Naive thymus-derived CD8-positive, alpha-beta T cell (primary cell): ENCODE results near the gene MAPK12. TPM values are rescaled to one million over a fixed set of nuclear protein-coding genes. Genes with fewer than 3 reads are reported as not detected.

Experiments used
- ATAC-seq, 2 donors: fragments of 150-1000 bp; cut with Tn5 transposase in 1 of 2; sonication (Bioruptor Pico), chemical (Tn5 transposase) in 1 of 2; 1 replicate in 1 of 2; 2 replicates in 1 of 2; pipeline ENCODE4 v1.10.0; 2021; ENCODE audit warnings: mild to moderate bottlenecking in 2 of 2, moderate library complexity in 2 of 2
- POLR2A ChIA-PET: fragments of 350-600 bp; sonication (Branson Sonifier 250); formaldehyde crosslinking; loops from one replicate; lab custom pipeline; 2021; ENCODE audit warnings: antibody characterized with exemption; lab: Charles Lee
- DNase-seq, 10 donors: peaks; one replicate each; pipeline versions ENCODE4 v3.0.0 to v3.0.0-alpha.2; 2020 to 2022
- H3K27ac Mint-ChIP-seq, 10 donors: one replicate each; pipeline ENCODE4 v1.8.0; 2020 to 2022; ENCODE audit warnings: mild to moderate bottlenecking in 10 of 10, mixed read lengths in 10 of 10, moderate library complexity in 4 of 10, inconsistent platforms in 1 of 10
- H3K27me3 Mint-ChIP-seq, 5 donors: one replicate each; pipeline ENCODE4 v1.8.0; 2021 to 2022; ENCODE audit warnings: mixed read lengths in 5 of 5
- H3K36me3 Mint-ChIP-seq, 3 donors: one replicate each; pipeline ENCODE4 v1.8.0; 2020 to 2022; ENCODE audit warnings: mixed read lengths in 3 of 3, mild to moderate bottlenecking in 2 of 3, inconsistent platforms in 1 of 3
- H3K4me1 Mint-ChIP-seq, 4 donors: one replicate each; pipeline ENCODE4 v1.8.0; 2021 to 2022; ENCODE audit warnings: mixed read lengths in 4 of 4
- H3K4me3 Mint-ChIP-seq, 10 donors: one replicate each; pipeline ENCODE4 v1.8.0; 2020 to 2022; ENCODE audit warnings: mild to moderate bottlenecking in 10 of 10, mixed read lengths in 10 of 10, moderate library complexity in 6 of 10, inconsistent platforms in 1 of 10
- H3K9me3 Mint-ChIP-seq, 9 donors: one replicate each; pipeline ENCODE4 v1.8.0; 2020 to 2022; ENCODE audit warnings: mixed read lengths in 9 of 9, mild to moderate bottlenecking in 3 of 9, inconsistent platforms in 1 of 9, moderate library complexity in 1 of 9
- polyA plus RNA-seq, 3 donors: library from polyadenylated mRNA; unstranded; fragments of 300-500 nt; fragmentation: Illumina TruSeq; gene quantifications; one replicate each; pipeline ENCODE4 v1.2.3, GENCODE V29; 2021
- total RNA-seq, 8 experiments: library from RNA in 2 of 8; stranded (reverse) in 2 of 8; gene quantifications; one replicate each; pipeline ENCODE4 v1.2.3 and lab custom pipeline; 2021 to 2026

MAPK12 gene
- total and polyA plus RNA-seq, 5 experiments from 2014 or later = 0.02 to 2.9 (median 1.1) TPM; not detected in 1

DNA sequence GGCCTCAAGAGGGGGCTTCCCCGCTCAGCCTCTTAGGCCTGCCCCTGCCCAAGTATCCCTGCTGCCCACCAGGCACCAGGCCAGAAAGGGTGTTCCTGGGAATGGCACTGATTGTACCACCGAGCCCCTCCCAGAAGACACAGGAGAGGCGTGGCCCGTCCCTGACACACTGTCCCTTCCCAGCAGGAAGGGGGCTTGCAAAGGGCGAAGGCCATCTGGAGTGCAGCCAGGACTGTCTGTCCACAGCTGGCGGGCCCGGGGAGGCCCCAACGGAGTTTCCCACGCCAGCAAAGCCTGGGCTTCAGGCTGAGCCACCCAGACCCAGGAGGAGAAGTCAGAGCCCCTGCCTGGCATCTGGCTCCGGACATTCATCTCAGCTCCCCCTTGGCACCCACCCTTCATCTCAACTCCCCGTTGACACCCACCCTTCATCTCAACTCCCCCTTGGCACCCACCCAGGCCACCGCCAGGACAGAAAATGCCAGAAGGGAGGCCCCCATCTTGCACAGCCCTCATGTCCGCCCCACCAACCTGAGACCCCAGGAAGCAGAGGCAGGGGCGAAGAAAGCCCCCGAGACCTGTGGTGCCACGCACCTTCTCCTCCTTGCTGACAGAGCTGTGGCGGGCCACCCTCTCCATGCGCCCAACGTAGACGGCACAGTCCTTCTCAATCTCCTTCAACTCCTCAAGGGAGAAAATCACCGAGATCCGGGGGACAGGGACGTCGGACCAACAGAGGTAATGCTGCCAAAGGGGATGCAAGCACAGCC lies 36.1 kb downstream of the MAPK12 start:
- Mint-ChIP-seq H3K36me3 (peaks cover 0 to 63% (median 10%) of the 10 kb centered on the region in 3 donors), H3K27me3 (no peaks in the 10 kb centered on the region), H3K4me3 (no peak overlapping the region), H3K27ac (peak overlapping the region in 1 of 10 donors; percentile 62), H3K4me1 (peaks cover 3 to 10% (median 8%) of the 10 kb centered on the region in 4 donors), H3K9me3 (no peaks in the 10 kb centered on the region)
- no peak for ATAC-seq
- no peak for DNase-seq
- POLR2A ChIA-PET = no interaction called here

DNA sequence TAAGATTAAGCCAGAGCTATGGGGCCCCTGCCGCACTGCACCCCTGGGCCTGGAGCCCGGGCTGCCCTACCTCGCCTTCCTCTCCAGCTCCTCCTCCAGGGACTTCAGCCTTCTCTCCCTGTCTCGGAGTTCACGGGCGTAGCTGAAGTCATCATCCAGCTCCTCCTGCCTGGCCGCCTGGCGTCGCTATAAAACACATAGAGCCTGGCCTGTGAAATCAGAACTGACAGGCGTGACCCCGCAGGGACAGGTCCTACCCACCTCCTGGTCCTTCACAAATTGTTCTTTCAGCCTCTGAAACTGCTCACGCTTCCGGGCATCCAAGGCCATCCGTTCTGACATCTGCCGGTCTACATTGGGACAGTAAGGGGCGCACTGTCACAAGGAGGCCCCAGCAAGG lies 37.4 kb downstream of the MAPK12 start:
- H3K4me1 Mint-ChIP-seq = peaks cover 0 to 11% (median 8%) of the 10 kb centered on the region in 4 donors
- H3K9me3 Mint-ChIP-seq = no peaks in the 10 kb centered on the region
- H3K27me3 Mint-ChIP-seq = no peaks in the 10 kb centered on the region
- POLR2A ChIA-PET = no interaction called here
- ATAC-seq (no peak), DNase-seq (no peak)
- H3K36me3 Mint-ChIP-seq = peaks cover 0 to 51% (median 10%) of the 10 kb centered on the region in 3 donors
- H3K27ac Mint-ChIP-seq = peak overlapping the region in 1 of 10 donors; percentile 79
- no peak overlapping the region for H3K4me3 Mint-ChIP-seq

DNA sequence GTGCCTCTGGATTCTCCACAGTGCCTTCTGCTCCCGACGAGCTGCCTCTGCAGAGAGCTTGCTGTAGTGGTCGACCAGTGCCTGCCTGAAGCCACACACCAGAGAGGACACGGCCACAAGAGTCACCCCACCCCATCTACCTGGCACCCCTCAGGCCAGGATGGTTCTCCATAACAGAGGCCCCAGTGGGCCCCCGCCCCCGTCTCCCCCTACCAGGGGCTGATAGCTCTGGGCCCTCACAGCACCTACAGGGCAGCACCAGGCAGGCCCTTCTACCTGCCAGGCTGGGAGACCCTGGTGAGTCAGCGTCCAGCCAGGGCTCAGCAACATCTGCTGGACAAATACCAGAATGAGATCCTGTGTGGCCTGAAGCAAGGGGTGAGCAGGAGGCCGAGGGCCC lies 39.0 kb downstream of the MAPK12 start:
- H3K27ac Mint-ChIP-seq = no peak overlapping the region
- POLR2A ChIA-PET = interaction anchor here (1.0 kb wide), 1 partner anchor 11 kb away, joined by 3 read pairs; no protein-coding TSS in a partner anchor
- H3K4me3 Mint-ChIP-seq = no peak overlapping the region
- peaks cover 0 to 5% (median 3%) of the 10 kb centered on the region in 4 donors for H3K4me1 Mint-ChIP-seq
- H3K9me3 Mint-ChIP-seq = no peaks in the 10 kb centered on the region
- ATAC-seq (no peak), DNase-seq (no peak)
- no peaks in the 10 kb centered on the region for H3K27me3 Mint-ChIP-seq
- H3K36me3 Mint-ChIP-seq = peaks cover 0 to 46% (median 10%) of the 10 kb centered on the region in 3 donors

DNA sequence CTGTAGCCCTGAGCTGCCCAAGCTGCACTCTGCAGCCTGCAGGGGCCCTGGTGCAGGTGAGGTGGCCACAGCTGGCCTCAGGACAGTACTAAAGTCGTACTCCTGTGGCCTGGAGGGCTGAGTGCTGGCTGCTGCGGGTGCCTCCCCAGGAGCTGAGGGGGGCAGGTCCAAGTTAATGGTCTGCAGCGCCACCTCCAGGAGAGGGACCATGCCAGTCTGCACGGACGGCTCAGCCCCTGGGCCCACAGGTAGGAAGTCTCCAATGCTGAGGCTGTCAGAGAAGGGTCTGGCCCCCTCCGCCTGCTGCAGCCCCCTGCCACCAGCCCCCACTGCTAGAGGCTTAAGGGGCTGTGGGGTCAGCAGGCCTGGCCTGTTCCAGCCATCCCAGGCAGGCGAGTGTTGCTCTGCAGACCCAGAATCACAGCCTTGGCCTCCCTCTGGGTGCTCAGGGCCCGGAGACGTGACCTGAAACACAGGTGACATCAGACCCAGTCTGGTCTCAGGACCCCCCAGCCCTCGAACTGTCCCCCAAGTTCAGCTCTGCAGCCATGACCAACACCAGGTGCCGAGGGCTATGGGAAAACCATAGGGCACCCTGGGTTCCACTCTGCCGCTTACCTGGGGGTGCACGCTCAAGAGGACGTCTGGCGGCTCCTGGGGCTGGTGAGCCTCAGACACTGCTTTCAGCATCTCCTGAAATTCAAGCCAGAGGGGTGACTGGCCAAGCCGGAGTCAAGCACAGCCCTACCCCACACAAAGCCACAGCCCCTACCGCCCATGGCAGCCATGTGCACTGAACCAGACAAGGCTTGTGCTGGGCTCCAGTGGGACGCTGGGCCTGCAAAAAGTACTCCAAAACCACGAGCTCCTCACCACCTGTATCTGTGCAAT lies 39.8 kb downstream of the MAPK12 start:
- Mint-ChIP-seq H3K4me1 (peaks cover 0 to 5% (median under 1%) of the 10 kb centered on the region in 4 donors), H3K4me3 (no peak overlapping the region), H3K27me3 (no peaks in the 10 kb centered on the region), H3K9me3 (no peaks in the 10 kb centered on the region), H3K27ac (peak overlapping the region in 1 of 10 donors; percentile 33), H3K36me3 (peaks cover 0 to 44% (median 11%) of the 10 kb centered on the region in 3 donors)
- DNase-seq (no peak), ATAC-seq (no peak)
- POLR2A ChIA-PET = interaction anchor here (1.0 kb wide), 1 partner anchor 11 kb away, joined by 3 read pairs; no protein-coding TSS in a partner anchor

DNA sequence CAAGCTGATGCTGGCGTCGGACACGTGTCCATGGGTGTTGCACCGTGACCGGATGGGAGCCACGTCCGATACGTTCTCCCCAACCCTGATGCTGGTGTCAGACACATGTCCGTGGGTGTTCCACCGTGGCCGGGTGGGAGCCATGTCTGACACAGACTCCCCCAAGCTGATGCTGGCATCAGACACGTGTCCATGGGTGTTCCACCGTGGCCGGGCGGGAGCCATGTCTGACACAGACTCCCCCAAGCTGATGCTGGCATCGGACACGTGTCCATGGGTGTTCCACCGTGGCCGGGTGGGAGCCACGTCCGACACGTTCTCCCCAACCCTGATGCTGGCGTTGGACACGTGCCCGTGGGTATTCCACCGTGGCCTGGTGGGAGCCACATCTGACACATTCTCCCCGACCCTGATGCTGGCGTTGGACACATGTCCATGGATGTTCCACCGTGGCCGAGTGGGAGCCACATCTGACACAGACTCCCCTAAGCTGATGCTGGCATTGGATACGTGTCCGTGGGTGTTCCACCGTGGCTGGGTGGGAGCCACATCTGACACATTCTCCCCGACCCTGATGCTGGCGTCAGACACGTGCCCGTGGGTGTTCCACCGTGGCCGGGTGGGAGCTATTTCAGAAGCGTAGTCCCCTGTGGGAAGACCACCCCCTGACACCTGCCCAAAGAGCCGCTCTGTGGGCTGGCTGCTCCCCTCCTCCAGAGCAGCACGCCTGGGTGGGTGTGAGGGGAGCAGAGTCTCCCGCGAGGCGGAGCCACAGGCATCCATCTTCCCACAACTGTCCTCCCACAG lies 40.7 kb downstream of the MAPK12 start:
- DNase-seq (no peak), ATAC-seq (no peak)
- H3K9me3 Mint-ChIP-seq = no peaks in the 10 kb centered on the region
- H3K27me3 Mint-ChIP-seq = no peaks in the 10 kb centered on the region
- POLR2A ChIA-PET = no interaction called here
- peaks cover 0 to 45% (median 14%) of the 10 kb centered on the region in 3 donors for H3K36me3 Mint-ChIP-seq
- peaks cover 0 to 5% (median under 1%) of the 10 kb centered on the region in 4 donors for H3K4me1 Mint-ChIP-seq
- peak overlapping the region in 3 of 10 donors; percentile 38 to 79 (median 62) for H3K27ac Mint-ChIP-seq
- no peak overlapping the region for H3K4me3 Mint-ChIP-seq

DNA sequence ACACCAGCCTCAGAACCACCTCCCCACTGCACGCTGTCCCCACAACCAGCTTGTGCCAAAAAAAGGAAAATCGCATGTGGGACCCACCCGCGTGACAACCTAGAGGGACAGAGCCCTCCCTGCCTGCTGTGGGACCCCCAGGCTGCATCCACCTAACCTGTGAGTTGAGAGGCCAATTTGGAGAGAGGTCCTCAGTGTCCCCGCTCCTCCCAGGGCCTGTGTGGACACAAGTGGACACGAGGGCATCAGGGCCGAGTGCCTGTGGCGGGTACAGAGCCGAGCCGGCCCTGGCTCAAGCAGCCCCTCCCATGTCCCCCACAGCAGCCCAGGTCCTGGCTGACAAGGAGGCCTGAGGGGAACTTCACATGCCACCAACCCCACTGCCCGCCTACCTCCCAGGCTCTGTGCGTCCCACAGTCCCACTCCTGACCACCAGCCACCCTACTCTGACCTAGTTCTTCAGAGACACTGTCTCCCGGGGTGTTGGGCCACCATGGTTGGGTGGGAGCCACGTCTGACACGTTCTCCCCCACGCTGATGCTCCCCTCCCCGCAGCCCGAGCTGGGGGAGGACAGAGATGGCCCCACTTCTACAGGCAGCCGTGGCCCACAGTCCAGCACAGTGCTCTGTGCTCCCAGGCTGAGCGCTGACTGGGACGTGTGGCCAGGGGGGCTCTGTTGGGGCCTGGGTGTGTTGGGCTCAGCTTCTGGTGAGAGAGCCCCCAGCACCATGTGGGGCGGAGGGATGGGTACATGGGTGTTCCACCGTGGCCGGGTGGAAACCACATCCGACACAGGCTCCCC lies 41.5 kb downstream of the MAPK12 start:
- ATAC-seq (no peak), DNase-seq (no peak)
- Mint-ChIP-seq H3K4me1 (peaks cover 0 to 7% (median 2%) of the 10 kb centered on the region in 4 donors), H3K36me3 (peaks cover 0 to 43% (median 15%) of the 10 kb centered on the region in 3 donors), H3K27me3 (no peaks in the 10 kb centered on the region), H3K9me3 (no peaks in the 10 kb centered on the region), H3K27ac (peak overlapping the region in 2 of 10 donors; percentile 79 to 84), H3K4me3 (no peak overlapping the region)
- POLR2A ChIA-PET = interaction anchor here (0.9 kb wide), 1 partner anchor 30 kb away, joined by 4 read pairs; no protein-coding TSS in a partner anchor

DNA sequence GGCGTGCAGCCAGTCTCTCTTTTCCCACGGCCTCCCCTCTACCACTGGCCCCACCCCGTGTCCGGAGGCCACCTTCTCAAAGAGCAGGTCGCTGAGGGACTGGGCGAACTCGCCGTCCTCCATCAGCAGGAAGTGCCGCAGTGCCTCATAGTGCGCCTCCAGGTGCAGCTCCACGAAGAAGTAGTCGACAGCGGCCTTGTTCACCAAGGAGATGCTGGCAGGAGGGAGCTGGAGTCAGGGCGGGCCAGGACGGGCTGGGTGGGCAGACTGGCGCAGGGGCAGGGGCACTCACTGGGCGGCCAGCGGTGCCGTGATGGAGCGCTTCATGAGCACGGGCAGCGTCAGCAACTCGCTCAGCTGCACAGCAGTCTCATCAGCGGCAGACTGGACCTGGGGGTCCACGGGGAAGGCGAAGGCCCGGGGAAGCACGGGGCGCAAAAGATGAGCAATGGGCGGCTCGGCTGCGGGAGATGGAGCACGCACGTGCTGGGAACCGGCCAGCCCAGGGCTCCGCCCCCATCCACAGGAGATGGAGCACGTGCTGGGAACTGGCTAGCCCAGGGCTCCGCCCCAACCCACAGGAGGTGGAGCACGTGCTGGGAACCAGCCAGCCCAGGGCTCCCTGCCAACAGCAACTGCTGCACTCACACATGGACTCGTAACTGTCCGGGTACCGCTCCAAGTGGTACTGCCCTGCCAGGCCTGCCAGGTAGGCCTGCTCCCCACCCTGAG lies 42.3 kb downstream of the MAPK12 start:
- peaks cover 0 to 11% (median 6%) of the 10 kb centered on the region in 4 donors for H3K4me1 Mint-ChIP-seq
- ATAC-seq (no peak), DNase-seq (no peak)
- peaks cover 0 to 44% (median 15%) of the 10 kb centered on the region in 3 donors for H3K36me3 Mint-ChIP-seq
- H3K9me3 Mint-ChIP-seq = no peaks in the 10 kb centered on the region
- no peak overlapping the region for H3K4me3 Mint-ChIP-seq
- POLR2A ChIA-PET = interaction anchor here (0.9 kb wide), 1 partner anchor 29 kb away, joined by 4 read pairs; no protein-coding TSS in a partner anchor
- H3K27me3 Mint-ChIP-seq = no peaks in the 10 kb centered on the region
- H3K27ac Mint-ChIP-seq = peak overlapping the region in 3 of 10 donors; percentile 51 to 84 (median 79)

DNA sequence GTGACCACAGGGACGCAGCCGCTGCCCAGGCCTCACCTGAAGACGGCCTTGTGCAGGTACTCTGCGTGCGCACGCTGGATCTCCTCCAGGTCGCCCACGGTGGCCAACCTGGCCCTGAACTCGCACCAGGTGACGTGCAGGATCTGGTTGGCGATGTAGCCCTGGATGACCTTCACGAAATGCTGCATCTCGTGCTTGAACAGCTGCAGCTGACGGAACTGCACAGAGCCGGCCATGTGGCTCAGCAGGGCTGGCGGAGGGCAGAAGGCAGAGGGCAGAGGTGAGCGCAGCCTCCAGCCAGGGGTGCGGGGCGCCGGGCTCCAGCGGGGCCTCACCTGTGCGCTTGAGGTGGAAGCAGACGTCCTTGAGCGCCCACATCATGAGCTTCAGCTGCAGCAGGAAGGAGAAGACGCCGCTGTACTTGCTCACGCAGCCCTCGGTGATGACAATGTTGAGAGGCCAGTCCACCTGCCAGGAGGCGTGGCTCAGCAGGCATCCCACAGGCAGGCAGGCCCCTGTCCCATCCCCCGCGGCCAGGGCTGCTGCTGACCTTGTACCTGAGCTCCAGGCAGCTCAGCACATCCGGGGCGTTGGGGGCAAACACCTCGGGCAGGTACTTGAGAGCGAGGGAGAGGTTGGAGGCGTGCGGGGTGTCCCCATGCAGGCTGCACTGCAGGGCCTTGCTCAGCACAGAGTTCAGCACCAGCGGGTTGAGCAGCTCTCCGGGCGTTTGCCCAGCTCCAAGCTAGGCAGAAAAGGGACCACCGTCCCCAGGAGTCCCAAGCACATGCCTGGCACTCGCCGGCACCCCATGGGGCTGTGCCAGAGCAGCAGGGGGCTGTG lies 43.1 kb downstream of the MAPK12 start:
- Mint-ChIP-seq H3K9me3 (no peaks in the 10 kb centered on the region), H3K27me3 (no peaks in the 10 kb centered on the region), H3K4me3 (no peak overlapping the region), H3K36me3 (peaks cover 0 to 43% (median 13%) of the 10 kb centered on the region in 3 donors), H3K27ac (peak overlapping the region in 1 of 10 donors; percentile 56), H3K4me1 (peaks cover 2 to 15% (median 6%) of the 10 kb centered on the region in 4 donors)
- POLR2A ChIA-PET = interaction anchor here (1.1 to 1.4 kb wide), 2 partner anchors 26 kb away, joined by 4 to 6 read pairs; partner anchors contain the start of gene TUBGCP6
- ATAC-seq = peak in 1 of 2 donors; percentile 3
- no peak for DNase-seq

DNA sequence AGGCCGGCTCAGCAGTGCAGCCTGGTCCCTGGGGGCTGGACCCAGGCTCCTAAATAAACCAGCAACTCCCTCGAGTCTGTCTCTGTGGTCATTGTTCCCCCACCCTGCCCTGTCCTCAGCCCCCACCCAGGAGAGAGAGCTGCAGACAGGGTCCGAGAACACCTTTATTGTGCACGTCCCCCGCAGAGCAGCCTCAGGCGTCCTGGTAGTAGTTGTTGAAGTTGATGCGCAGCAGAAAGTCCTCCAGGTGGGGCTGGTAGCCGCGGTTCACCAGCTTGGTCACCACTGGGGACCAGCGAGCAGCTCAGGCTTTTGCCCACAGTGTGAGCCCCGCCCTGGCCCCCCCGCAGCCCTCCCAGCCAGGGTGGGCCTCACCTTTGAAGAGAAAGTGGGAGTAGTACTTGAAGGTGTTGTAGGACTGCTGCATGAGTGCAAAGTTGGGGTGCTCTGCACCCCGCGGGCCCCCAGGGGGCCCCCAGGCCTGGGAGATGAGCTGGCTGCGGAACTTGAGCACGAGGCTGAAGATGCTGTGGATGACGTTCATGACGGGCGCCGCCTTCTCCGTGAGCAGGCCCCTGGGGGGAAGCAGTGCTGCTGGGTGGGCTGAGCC lies 43.8 kb downstream of the MAPK12 start:
- POLR2A ChIA-PET = interaction anchor here (1.1 to 1.4 kb wide), 2 partner anchors 25 to 27 kb away, joined by 4 to 6 read pairs; partner anchors contain the start of gene TUBGCP6
- Mint-ChIP-seq H3K9me3 (no peaks in the 10 kb centered on the region), H3K4me3 (no peak overlapping the region), H3K4me1 (peaks cover 4 to 23% (median 11%) of the 10 kb centered on the region in 4 donors), H3K27ac (no peak overlapping the region), H3K36me3 (peaks cover 3 to 43% (median 11%) of the 10 kb centered on the region in 3 donors), H3K27me3 (no peaks in the 10 kb centered on the region)
- ATAC-seq = peak in 1 of 2 donors; percentile 6
- no peak for DNase-seq
